Prostate gland (tissue), 2 donors: Measurements from ENCODE around the gene DES.
"Not testable (repeated sequence)": the region's sequence is repeated elsewhere in the genome, so short reads cannot be mapped to it uniquely, and the experiment has no call there.

Experiments used
- POLR2A ChIP-seq: fragments of 450-650 bp; IDR thresholded peaks from one replicate; pipeline ENCODE4 v1.6.1; 2016; ENCODE audit warnings: antibody characterized with exemption, mild to moderate bottlenecking
- TF ChIP-seq, protein P1 (sequence below), 4 experiments: fragments of 200-600 bp in 2 of 4; fragments of 450-650 bp in 2 of 4; sonication (generic) in 2 of 4; IDR thresholded peaks; 1 replicate in 3 of 4; 2 replicates in 1 of 4; pipeline ENCODE4 v1.5.1; 2016 to 2019; ENCODE audit warnings: antibody characterized with exemption in 4 of 4, mild to moderate bottlenecking in 2 of 4, moderate library complexity in 2 of 4

- TF ChIP-seq, protein P1, sequence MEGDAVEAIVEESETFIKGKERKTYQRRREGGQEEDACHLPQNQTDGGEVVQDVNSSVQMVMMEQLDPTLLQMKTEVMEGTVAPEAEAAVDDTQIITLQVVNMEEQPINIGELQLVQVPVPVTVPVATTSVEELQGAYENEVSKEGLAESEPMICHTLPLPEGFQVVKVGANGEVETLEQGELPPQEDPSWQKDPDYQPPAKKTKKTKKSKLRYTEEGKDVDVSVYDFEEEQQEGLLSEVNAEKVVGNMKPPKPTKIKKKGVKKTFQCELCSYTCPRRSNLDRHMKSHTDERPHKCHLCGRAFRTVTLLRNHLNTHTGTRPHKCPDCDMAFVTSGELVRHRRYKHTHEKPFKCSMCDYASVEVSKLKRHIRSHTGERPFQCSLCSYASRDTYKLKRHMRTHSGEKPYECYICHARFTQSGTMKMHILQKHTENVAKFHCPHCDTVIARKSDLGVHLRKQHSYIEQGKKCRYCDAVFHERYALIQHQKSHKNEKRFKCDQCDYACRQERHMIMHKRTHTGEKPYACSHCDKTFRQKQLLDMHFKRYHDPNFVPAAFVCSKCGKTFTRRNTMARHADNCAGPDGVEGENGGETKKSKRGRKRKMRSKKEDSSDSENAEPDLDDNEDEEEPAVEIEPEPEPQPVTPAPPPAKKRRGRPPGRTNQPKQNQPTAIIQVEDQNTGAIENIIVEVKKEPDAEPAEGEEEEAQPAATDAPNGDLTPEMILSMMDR (IDR thresholded peaks at IDR 0.05), result not testable (repeated sequence)
- TF ChIP-seq POLR2A, result not testable (repeated sequence)
Observed at GRCh38 chr2:219407343-219407742, 10.8 kb upstream of the DES start.
